ENCODE data around the gene TGIF2. TPM values are rescaled to one million over a fixed set of nuclear protein-coding genes. Genes with fewer than 3 reads are reported as not detected.

Gene TGIF2
- total and polyA plus RNA-seq, 2 donors (not counting 3 experiments of a cell fraction or from before 2014, with no cell fraction given), result 18.9 to 21.0 TPM

DNA sequence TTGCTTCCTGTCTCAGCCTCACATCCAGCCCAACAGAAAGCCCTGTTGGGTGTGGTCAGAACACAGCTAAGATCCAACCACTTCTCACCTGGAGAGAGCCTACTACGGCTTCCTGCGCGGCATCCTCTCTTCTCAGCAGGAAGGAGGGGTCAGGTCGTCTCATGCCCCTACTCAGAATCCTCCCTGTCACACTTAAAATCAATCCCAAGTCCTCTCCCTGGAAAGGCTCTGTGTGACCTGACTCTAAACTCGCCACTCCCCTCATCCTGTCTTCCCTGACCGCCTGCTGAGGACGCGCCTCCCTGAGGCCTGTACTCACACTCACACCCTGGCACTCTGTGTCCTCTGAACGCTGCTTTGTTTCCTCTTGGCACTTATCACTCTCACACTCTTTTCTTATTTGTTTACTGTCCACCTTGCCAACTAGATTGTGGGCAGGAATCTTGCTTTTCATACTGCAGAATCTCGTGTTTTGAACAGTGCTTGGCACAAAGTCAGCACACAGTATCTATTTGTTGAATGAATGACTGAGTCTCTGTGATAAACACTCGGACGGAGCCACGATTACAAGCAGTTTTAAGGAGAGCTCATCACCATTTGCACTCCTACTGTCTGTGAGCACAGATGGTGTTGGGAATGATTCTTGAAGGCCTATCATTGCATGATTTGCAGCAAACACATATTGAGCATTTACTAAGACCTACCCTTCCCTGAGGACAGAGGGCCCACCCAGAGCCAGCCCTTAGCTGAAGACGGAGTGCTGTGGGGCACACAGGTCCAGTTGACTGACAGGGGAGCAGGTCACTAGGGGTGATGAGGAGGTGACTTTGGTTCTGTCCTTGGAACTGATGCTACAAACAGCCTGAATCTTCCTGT is 50.9 kb downstream of the TGIF2 start:
- H2AFZ ChIP-seq (ENCODE audit: low read depth, low read length), result peak overlapping the region; percentile 24
- H3K4me2 ChIP-seq (ENCODE audit: insufficient read depth, low read length), result no peak overlapping the region
- no peaks in the 10 kb centered on the region for H3K9me3 ChIP-seq (replicated peaks; ENCODE audit: control insufficient read depth, insufficient read depth, low read length)
- POLR2A ChIA-PET, result no interaction called here
- no peaks in the 10 kb centered on the region for H3K36me3 ChIP-seq (ENCODE audit: control insufficient read depth in 2 of 2, extremely low read depth in 1 of 2, insufficient read depth in 2 of 2, low read length in 2 of 2)
- TF ChIP-seq, protein P1, sequence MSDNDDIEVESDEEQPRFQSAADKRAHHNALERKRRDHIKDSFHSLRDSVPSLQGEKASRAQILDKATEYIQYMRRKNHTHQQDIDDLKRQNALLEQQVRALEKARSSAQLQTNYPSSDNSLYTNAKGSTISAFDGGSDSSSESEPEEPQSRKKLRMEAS (IDR thresholded peaks at IDR 0.05; ENCODE audit: insufficient read depth, insufficient read length), result no peak
- TF ChIP-seq JUN (IDR thresholded peaks at IDR 0.05; ENCODE audit: borderline replicate concordance, insufficient read depth, insufficient read length, low read depth) (no peak), MYC (IDR thresholded peaks at IDR 0.05; ENCODE audit: low read depth, low read length) (no peak), POLR2AphosphoS5 (IDR thresholded peaks at IDR 0.05; ENCODE audit: insufficient read depth, low read depth, low read length) (no peak), EZH2 (IDR thresholded peaks at IDR 0.05; ENCODE audit: borderline replicate concordance, low read depth, low read length, severe bottlenecking) (no peak), POLR2A (IDR thresholded peaks at IDR 0.05; ENCODE audit: low read depth, low read length) (no peak), FOS (IDR thresholded peaks at IDR 0.05; ENCODE audit: borderline replicate concordance, insufficient read depth, low read length) (no peak)
- TF ChIP-seq, protein P2, sequence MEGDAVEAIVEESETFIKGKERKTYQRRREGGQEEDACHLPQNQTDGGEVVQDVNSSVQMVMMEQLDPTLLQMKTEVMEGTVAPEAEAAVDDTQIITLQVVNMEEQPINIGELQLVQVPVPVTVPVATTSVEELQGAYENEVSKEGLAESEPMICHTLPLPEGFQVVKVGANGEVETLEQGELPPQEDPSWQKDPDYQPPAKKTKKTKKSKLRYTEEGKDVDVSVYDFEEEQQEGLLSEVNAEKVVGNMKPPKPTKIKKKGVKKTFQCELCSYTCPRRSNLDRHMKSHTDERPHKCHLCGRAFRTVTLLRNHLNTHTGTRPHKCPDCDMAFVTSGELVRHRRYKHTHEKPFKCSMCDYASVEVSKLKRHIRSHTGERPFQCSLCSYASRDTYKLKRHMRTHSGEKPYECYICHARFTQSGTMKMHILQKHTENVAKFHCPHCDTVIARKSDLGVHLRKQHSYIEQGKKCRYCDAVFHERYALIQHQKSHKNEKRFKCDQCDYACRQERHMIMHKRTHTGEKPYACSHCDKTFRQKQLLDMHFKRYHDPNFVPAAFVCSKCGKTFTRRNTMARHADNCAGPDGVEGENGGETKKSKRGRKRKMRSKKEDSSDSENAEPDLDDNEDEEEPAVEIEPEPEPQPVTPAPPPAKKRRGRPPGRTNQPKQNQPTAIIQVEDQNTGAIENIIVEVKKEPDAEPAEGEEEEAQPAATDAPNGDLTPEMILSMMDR (IDR thresholded peaks at IDR 0.05; ENCODE audit: extremely low read depth in 1 of 2, insufficient read depth in 1 of 2, low read depth in 1 of 2, low read length in 2 of 2), result no peak
- no peaks in the 10 kb centered on the region for H3K27me3 ChIP-seq (ENCODE audit: control insufficient read depth in 2 of 2, insufficient read depth in 2 of 2, low read length in 2 of 2)
- no peak for FAIRE-seq
- no peaks in the 10 kb centered on the region for H3K9me1 ChIP-seq (replicated peaks; ENCODE audit: control insufficient read depth, extremely low read depth, insufficient read depth, low read length)
- no peaks in the 10 kb centered on the region for H3K4me1 ChIP-seq (ENCODE audit: control insufficient read depth, extremely low read depth, insufficient read depth, low read length)
- dilution Hi-C loops (cut with MboI; ENCODE audit: extremely low pct_ligation_motif_present, low sequenced_read_pairs), result no loop called here
- H3K4me3 ChIP-seq (replicated peaks in 1 of 3; ENCODE audit: insufficient read depth in 1 of 3, low read depth in 1 of 3, low read length in 3 of 3), result no peak overlapping the region
- no peak overlapping the region for H3K27ac ChIP-seq (ENCODE audit: insufficient read depth, low read depth, low read length)
- H3K79me2 ChIP-seq (ENCODE audit: control insufficient read depth, insufficient read depth, low read length), result no peaks in the 10 kb centered on the region
- DNase-seq (ENCODE audit: low read depth, low spot score), result no peak
- no TSS peak for BruUV-seq (replicated peaks)
- no peak overlapping the region for H3K9ac ChIP-seq (replicated peaks; ENCODE audit: extremely low read depth, insufficient read depth, low read length)
- CTCF ChIA-PET, result interaction anchor here (1.4 kb wide), 1 partner anchor 11 kb away, joined by 4 read pairs; no protein-coding TSS in a partner anchor
- intact Hi-C loops (cut with micrococcal nuclease), result no loop called here
- no peaks in the 10 kb centered on the region for H4K20me1 ChIP-seq (replicated peaks; ENCODE audit: control insufficient read depth, extremely low read depth, insufficient read depth, low read length)
